Caco-2 (cell line): ENCODE data around the gene DARS2. TPM values are rescaled to one million over a fixed set of nuclear protein-coding genes. Genes with fewer than 3 reads are reported as not detected.

ENCODE experiments used
- BruUV-seq: library from RNA; stranded (reverse); fragments of 400-500 nt; replicated peaks from 2 replicates; lab custom pipeline; 2021; lab: Mats Ljungman, UMichigan
- CTCF ChIA-PET: fragments of 300-600 bp; sonication (Branson Sonifier 250); formaldehyde crosslinking; loops from one replicate; lab custom pipeline; 2022; ENCODE audit warnings: antibody characterized with exemption; lab: Charles Lee
- POLR2A ChIA-PET: fragments of 300-600 bp; sonication (Branson Sonifier 250); formaldehyde crosslinking; loops from one replicate; lab custom pipeline; 2022; ENCODE audit warnings: antibody characterized with exemption; lab: Charles Lee
- DNase-seq, 2 experiments: peaks; one replicate each; pipeline versions ENCODE4 v3.0.0 to v3.0.0-alpha.2; 2020 to 2022
- H3K27me3 ChIP-seq: replicated peaks from 2 replicates; pipeline ENCODE4 v1.6.0; 2011; ENCODE audit warnings: low read length; ENCODE audit not compliant: control insufficient read depth, insufficient read depth
- H3K36me3 ChIP-seq: 2 replicates; pipeline ENCODE4 v1.5.1; 2011; ENCODE audit warnings: low read length; ENCODE audit not compliant: control insufficient read depth, insufficient read depth
- H3K4me1 ChIP-seq: fragments of 250-450 bp; sonication (Bioruptor Pico); 2 replicates; pipeline ENCODE4 v1.5.1; 2020; ENCODE audit warnings: mild to moderate bottlenecking
- H3K4me3 ChIP-seq: 2 replicates; pipeline ENCODE4 v1.5.1; 2011; ENCODE audit warnings: low read depth, mild to moderate bottlenecking, control low read depth, low read length
- H3K9me3 ChIP-seq: fragments of 250-450 bp; sonication (Bioruptor Pico); 2 replicates; pipeline ENCODE4 v1.5.1; 2020; ENCODE audit warnings: mild to moderate bottlenecking, moderate library complexity
- H3K27ac Mint-ChIP-seq: one replicate; pipeline ENCODE4 v1.8.0; 2022; ENCODE audit warnings: mixed read lengths; ENCODE audit not compliant: unreplicated experiment
- H3K27me3 Mint-ChIP-seq: one replicate; pipeline ENCODE4 v1.8.0; 2022; ENCODE audit warnings: mixed read lengths; ENCODE audit not compliant: insufficient read depth, unreplicated experiment
- H3K36me3 Mint-ChIP-seq: one replicate; pipeline ENCODE4 v1.8.0; 2022; ENCODE audit warnings: mild to moderate bottlenecking, mixed read lengths; ENCODE audit not compliant: insufficient read depth, unreplicated experiment
- H3K4me1 Mint-ChIP-seq: one replicate; pipeline ENCODE4 v1.8.0; 2022; ENCODE audit warnings: low read depth, mixed read lengths; ENCODE audit not compliant: unreplicated experiment
- H3K4me3 Mint-ChIP-seq: one replicate; pipeline ENCODE4 v1.8.0; 2022; ENCODE audit warnings: mild to moderate bottlenecking, moderate library complexity, mixed read lengths; ENCODE audit not compliant: unreplicated experiment
- H3K9me3 Mint-ChIP-seq: one replicate; pipeline ENCODE4 v1.8.0; 2022; ENCODE audit warnings: mixed read lengths; ENCODE audit not compliant: unreplicated experiment
- CTCF ChIP-seq, 2 experiments: fragments of 200-600 bp in 1 of 2; IDR thresholded peaks; 1 replicate in 1 of 2; 2 replicates in 1 of 2; pipeline versions ENCODE4 v1.5.1 to v1.8.0; 2011 to 2022; ENCODE audit warnings: antibody characterized with exemption in 1 of 2, control low read depth in 1 of 2, inconsistent platforms in 1 of 2, low read depth in 1 of 2, low read length in 1 of 2, mild to moderate bottlenecking in 1 of 2, moderate library complexity in 1 of 2; ENCODE audit not compliant: insufficient read depth in 1 of 2, severe bottlenecking in 1 of 2, unreplicated experiment in 1 of 2
- intact Hi-C: fragments of 100-400 bp; cut with micrococcal nuclease; formaldehyde crosslinking; loops from one replicate; pipeline ENCODE4 v1.10.0; 2022; ENCODE audit not compliant: unreplicated experiment
- total RNA-seq: library from RNA; stranded (reverse); gene quantifications from 2 replicates; pipeline ENCODE4 v1.2.3, GENCODE V29; 2022

DARS2 gene
- total RNA-seq, 1 experiment from 2014 or later = 41.3 TPM

DNA sequence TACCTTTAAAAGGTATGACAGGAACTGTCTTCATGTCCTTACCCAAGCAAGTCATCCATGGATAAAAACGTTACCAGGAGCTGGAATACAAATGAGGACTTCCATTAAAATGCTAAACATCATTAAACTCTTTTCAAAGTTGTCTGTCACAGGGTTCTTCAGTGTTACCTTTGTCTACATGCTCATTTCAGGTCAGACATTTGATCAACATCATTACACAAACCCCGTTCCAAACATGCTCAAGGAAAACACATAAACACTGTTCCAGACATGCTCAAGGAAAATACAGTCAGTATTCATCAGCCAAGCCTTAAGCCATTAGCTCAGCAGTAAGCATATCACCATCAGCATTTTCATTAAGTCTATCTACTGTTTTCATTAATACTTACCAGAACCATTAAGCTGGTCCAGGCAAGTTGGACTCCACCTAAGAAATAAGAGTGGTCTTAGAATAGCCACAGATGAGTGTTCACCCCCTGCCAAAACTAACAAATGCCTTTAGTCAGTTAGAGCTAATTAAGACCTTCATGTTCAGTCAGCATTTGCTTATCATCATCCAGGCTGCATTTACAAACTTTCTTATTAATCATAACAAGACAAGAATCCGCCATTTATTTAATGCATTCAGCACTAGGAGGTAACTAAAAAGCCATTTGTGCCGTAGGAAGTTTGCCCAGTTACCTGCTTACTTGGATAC lies 41.1 kb downstream of the DARS2 start:
- peak overlapping the region; percentile 58 for H3K4me3 ChIP-seq
- H3K27me3 Mint-ChIP-seq = peaks cover 5% of the 10 kb centered on the region
- intact Hi-C loops = loop anchor here (5.0 kb wide), 2 partner anchors 62 to 292 kb away; partner anchors contain the start of gene RABGAP1L
- peaks cover 8% of the 10 kb centered on the region for H3K4me1 Mint-ChIP-seq
- H3K27me3 ChIP-seq = no peaks in the 10 kb centered on the region
- POLR2A ChIA-PET = no interaction called here
- CTCF ChIA-PET = no interaction called here
- H3K9me3 ChIP-seq = no peaks in the 10 kb centered on the region
- no TSS peak for BruUV-seq
- H3K27ac Mint-ChIP-seq = peak overlapping the region; percentile 100
- no peak for DNase-seq
- no peak for TF ChIP-seq CTCF (IDR thresholded peaks at IDR 0.05; ENCODE audit: insufficient read depth in 1 of 2, low read depth in 1 of 2, low read length in 1 of 2, severe bottlenecking in 1 of 2, unreplicated experiment in 1 of 2)
- H3K4me3 Mint-ChIP-seq = peak overlapping the region; percentile 99
- no peaks in the 10 kb centered on the region for H3K9me3 Mint-ChIP-seq
- H3K36me3 Mint-ChIP-seq = peaks cover 83% of the 10 kb centered on the region
- H3K4me1 ChIP-seq = peaks cover 13% of the 10 kb centered on the region; the same call in 1 of the 2 replicates
- peaks cover 5% of the 10 kb centered on the region; the same call in 1 of the 2 replicates for H3K36me3 ChIP-seq

DNA sequence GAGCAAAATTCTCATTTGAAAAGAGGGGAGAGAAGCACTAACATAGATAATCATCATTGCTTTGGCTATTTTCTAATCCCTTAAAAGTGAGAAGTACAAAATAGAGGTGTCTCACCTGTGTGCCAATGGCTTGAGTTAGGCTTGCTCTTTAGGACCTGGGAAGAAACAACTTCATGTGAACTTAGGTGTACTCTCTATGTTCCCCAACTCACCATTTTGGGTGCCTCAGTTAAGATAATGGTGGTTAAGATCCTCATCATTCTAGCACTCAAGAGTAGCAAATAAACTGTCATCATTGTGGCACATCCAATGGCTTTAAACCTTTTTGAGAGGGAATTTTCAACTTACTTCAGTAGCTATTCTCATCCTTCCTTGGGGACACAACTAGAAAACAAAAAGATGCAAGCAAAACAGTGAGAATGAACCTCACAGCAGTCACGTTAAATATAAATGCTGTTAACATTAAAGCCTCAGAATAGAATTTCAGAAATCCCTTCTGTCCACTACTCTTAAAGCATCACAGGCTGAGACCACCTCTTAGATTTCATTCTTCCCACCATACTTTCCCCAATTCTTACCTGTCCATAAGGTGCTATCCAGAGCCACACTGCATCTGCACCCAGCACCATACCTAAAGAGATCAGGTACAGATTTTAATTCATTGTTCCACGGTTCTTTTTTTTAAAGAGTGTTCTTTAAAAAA lies 42.1 kb downstream of the DARS2 start:
- H3K4me3 Mint-ChIP-seq = peak overlapping the region; percentile 99
- H3K9me3 Mint-ChIP-seq = no peaks in the 10 kb centered on the region
- H3K27ac Mint-ChIP-seq = peak overlapping the region; percentile 100
- ChIA-PET CTCF (no interaction called here), POLR2A (no interaction called here)
- peaks cover 74% of the 10 kb centered on the region for H3K36me3 Mint-ChIP-seq
- peak overlapping the region; percentile 58 for H3K4me3 ChIP-seq
- no peaks in the 10 kb centered on the region for H3K27me3 ChIP-seq
- peaks cover 12% of the 10 kb centered on the region for H3K4me1 Mint-ChIP-seq
- no peak for DNase-seq
- H3K4me1 ChIP-seq = peaks cover 13% of the 10 kb centered on the region; the same call in 1 of the 2 replicates
- no peaks in the 10 kb centered on the region for H3K9me3 ChIP-seq
- H3K27me3 Mint-ChIP-seq = peaks cover 5% of the 10 kb centered on the region
- H3K36me3 ChIP-seq = peaks cover 5% of the 10 kb centered on the region; the same call in 1 of the 2 replicates
- BruUV-seq = no TSS peak
- intact Hi-C loops = loop anchor here (5.0 kb wide), 2 partner anchors 61 to 291 kb away; partner anchors contain the start of gene RABGAP1L
- TF ChIP-seq CTCF (IDR thresholded peaks at IDR 0.05; ENCODE audit: insufficient read depth in 1 of 2, low read depth in 1 of 2, low read length in 1 of 2, severe bottlenecking in 1 of 2, unreplicated experiment in 1 of 2) = no peak

DNA sequence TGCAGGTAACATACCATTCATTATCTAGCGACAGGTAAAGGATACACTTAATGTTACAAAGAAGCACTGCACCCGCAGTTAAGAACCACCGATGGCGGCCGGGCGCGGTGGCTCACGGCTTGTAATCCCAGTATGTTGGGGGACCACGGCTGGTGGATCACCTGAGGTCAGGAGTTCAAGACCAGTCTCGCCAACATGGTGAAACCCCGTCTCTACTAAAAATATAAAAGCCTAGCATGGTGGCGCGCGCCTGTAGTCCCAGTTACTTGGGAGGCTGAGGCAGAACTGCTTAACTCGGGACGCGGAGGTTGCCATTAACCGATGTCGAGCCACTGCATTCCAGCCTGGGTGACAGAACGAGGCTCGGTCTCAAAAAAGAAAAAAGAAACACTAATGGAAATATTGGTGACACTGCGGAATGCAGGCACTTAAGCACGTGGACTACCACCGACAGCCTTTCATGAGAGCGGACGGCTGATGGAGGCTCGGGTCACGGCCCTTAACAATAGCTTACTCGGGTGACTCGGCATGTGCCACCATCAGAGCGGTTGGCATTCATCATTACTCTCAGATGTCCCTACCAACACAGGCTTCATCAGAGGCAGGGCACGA lies 42.8 kb downstream of the DARS2 start:
- Histone ChIP-seq H3K9me3 (no peaks in the 10 kb centered on the region), H3K27me3 (no peaks in the 10 kb centered on the region), H3K4me3 (peak overlapping the region; percentile 58), H3K4me1 (peaks cover 13% of the 10 kb centered on the region; the same call in 1 of the 2 replicates), H3K36me3 (peaks cover 5% of the 10 kb centered on the region; the same call in 1 of the 2 replicates)
- intact Hi-C loops = loop anchor here (5.0 kb wide), 2 partner anchors 60 to 290 kb away; partner anchors contain the start of gene RABGAP1L
- Mint-ChIP-seq H3K27me3 (peaks cover 5% of the 10 kb centered on the region), H3K4me3 (peak overlapping the region; percentile 99), H3K4me1 (peaks cover 12% of the 10 kb centered on the region), H3K27ac (peak overlapping the region; percentile 100), H3K36me3 (peaks cover 67% of the 10 kb centered on the region), H3K9me3 (no peaks in the 10 kb centered on the region)
- TSS peak; percentile 55 for BruUV-seq
- TF ChIP-seq CTCF (IDR thresholded peaks at IDR 0.05; ENCODE audit: insufficient read depth in 1 of 2, low read depth in 1 of 2, low read length in 1 of 2, severe bottlenecking in 1 of 2, unreplicated experiment in 1 of 2) = no peak
- POLR2A ChIA-PET = interaction anchor here (0.7 kb wide), 1 partner anchor 415 kb away, joined by 3 read pairs; no protein-coding TSS in a partner anchor
- CTCF ChIA-PET = no interaction called here
- no peak for DNase-seq
